HG02938 (cell line): Measurements from ENCODE around the gene GTF2H1.
"Not testable (repeated sequence)": the region's sequence is repeated elsewhere in the genome, so short reads cannot be mapped to it uniquely, and the experiment has no call there.

Source experiments
- ATAC-seq: cut with Tn5 transposase; IDR thresholded peaks from one replicate; pipeline ENCODE4 v1.9.1; 2021; ENCODE audit warnings: mild to moderate bottlenecking, moderate library complexity; ENCODE audit not compliant: unreplicated experiment

The GTF2H1 gene

GRCh38 chr11:18372201-18372600 lies 49.8 kb downstream of the GTF2H1 start:
- ATAC-seq: no peak

GRCh38 chr11:18374956-18375355 lies 52.6 kb downstream of the GTF2H1 start:
- no peak for ATAC-seq

- ATAC-seq: no peak
Measured at GRCh38 chr11:18375941-18376340, 53.6 kb downstream of the GTF2H1 start.

- ATAC-seq: no peak
Measured at GRCh38 chr11:18379201-18379600, 56.8 kb downstream of the GTF2H1 start.

- ATAC-seq: peak; percentile 85
Measured at GRCh38 chr11:18383388-18384156, 61.2 kb downstream of the GTF2H1 start.

GRCh38 chr11:18384157-18384641 lies 61.8 kb downstream of the GTF2H1 start:
- peak; percentile 34 for ATAC-seq

GRCh38 chr11:18390088-18390487 lies 67.7 kb downstream of the GTF2H1 start:
- no peak for ATAC-seq

- ATAC-seq: no peak
Measured at GRCh38 chr11:18392434-18393321, 70.3 kb downstream of the GTF2H1 start.

GRCh38 chr11:18393581-18394274 lies 71.4 kb downstream of the GTF2H1 start:
- ATAC-seq: peak; percentile 1

- peak; percentile 66 for ATAC-seq
Measured at GRCh38 chr11:18394275-18394927, 72.0 kb downstream of the GTF2H1 start, which contains the start of gene LDHA. LDHA (plus strand) TSS chr11:18394563; CDS start chr11:18396843, 2,280 bp downstream.

GRCh38 chr11:18394928-18395734 lies 72.8 kb downstream of the GTF2H1 start:
- ATAC-seq: no peak

GRCh38 chr11:18395735-18396504 lies 73.6 kb downstream of the GTF2H1 start:
- ATAC-seq: peak; percentile 57

GRCh38 chr11:18397921-18398320 lies 75.6 kb downstream of the GTF2H1 start:
- no peak for ATAC-seq

- not testable (repeated sequence) for ATAC-seq
Measured at GRCh38 chr11:18401077-18401476, 78.7 kb downstream of the GTF2H1 start.

GRCh38 chr11:18404062-18404461 lies 81.7 kb downstream of the GTF2H1 start:
- ATAC-seq: no peak

- not testable (repeated sequence) for ATAC-seq
Measured at GRCh38 chr11:18407400-18407799, 85.0 kb downstream of the GTF2H1 start.

GRCh38 chr11:18408558-18409291 lies 86.4 kb downstream of the GTF2H1 start:
- ATAC-seq: no peak

- no peak for ATAC-seq
Measured at GRCh38 chr11:18416459-18416858, 94.1 kb downstream of the GTF2H1 start.
